A673 (cell line): Measurements from ENCODE around the gene ZNHIT3. TPM values are rescaled to one million over a fixed set of nuclear protein-coding genes. Genes with fewer than 3 reads are reported as not detected.

Experiments
- BruUV-seq: library from RNA; stranded (reverse); fragments of 400-500 nt; replicated peaks from 2 replicates; lab custom pipeline; 2021; lab: Mats Ljungman, UMichigan
- CTCF ChIA-PET: fragments of 300-600 bp; sonication (Branson Sonifier 250); formaldehyde crosslinking; loops from one replicate; lab custom pipeline; 2022; ENCODE audit warnings: antibody characterized with exemption; lab: Charles Lee
- POLR2A ChIA-PET: fragments of 300-600 bp; sonication (Branson Sonifier 250); formaldehyde crosslinking; loops from one replicate; lab custom pipeline; 2022; ENCODE audit warnings: antibody characterized with exemption; ENCODE audit not compliant: low non-redundant PET; lab: Charles Lee
- DNase-seq: peaks from one replicate; pipeline ENCODE4 v3.0.0-alpha.2; 2015; ENCODE audit warnings: low spot score
- H3K27ac ChIP-seq: fragments of 200-600 bp; sonication (generic); 2 replicates; pipeline ENCODE4 v1.5.1; 2016; ENCODE audit warnings: mixed run types, low read depth, mild to moderate bottlenecking, mixed read lengths, antibody characterized with exemption, low read length; ENCODE audit not compliant: poor library complexity, severe bottlenecking
- H3K27me3 ChIP-seq: fragments of 200-600 bp; sonication (generic); replicated peaks from 2 replicates; pipeline ENCODE4 v1.6.1; 2017; ENCODE audit warnings: mixed run types, low read depth, mild to moderate bottlenecking, mixed read lengths, antibody characterized with exemption, low read length; ENCODE audit not compliant: insufficient read depth, poor library complexity
- H3K36me3 ChIP-seq: fragments of 200-600 bp; sonication (generic); 2 replicates; pipeline ENCODE4 v1.6.1; 2016; ENCODE audit warnings: mixed run types, mild to moderate bottlenecking, mixed read lengths, antibody characterized with exemption, low read length; ENCODE audit not compliant: insufficient read depth, poor library complexity, severe bottlenecking
- H3K4me1 ChIP-seq: fragments of 200-600 bp; sonication (generic); 2 replicates; pipeline ENCODE4 v1.6.1; 2017; ENCODE audit warnings: mixed run types, mild to moderate bottlenecking, mixed read lengths, antibody characterized with exemption, low read length; ENCODE audit not compliant: insufficient read depth, poor library complexity, severe bottlenecking
- H3K4me3 ChIP-seq: fragments of 200-600 bp; sonication (generic); 2 replicates; pipeline ENCODE4 v1.5.1; 2016; ENCODE audit warnings: low read depth, mixed run types, mild to moderate bottlenecking, mixed read lengths, low read length; ENCODE audit not compliant: poor library complexity, severe bottlenecking
- H3K9me3 ChIP-seq: fragments of 200-600 bp; sonication (generic); 2 replicates; pipeline ENCODE4 v1.6.1; 2016; ENCODE audit warnings: mixed run types, low read depth, mild to moderate bottlenecking, mixed read lengths, antibody characterized with exemption, low read length; ENCODE audit not compliant: poor library complexity, severe bottlenecking
- CTCF ChIP-seq: fragments of 300-800, 200-600 bp; sonication (generic); conservative IDR thresholded peaks from 2 replicates; pipeline ENCODE4 v1.5.1; 2017; ENCODE audit warnings: low read depth, mild to moderate bottlenecking, antibody characterized with exemption, low read length, moderate library complexity, mixed read lengths
- EZH2 ChIP-seq: fragments of 200-600 bp; sonication (generic); IDR thresholded peaks from 2 replicates; pipeline ENCODE4 v1.6.1; 2017; ENCODE audit warnings: borderline replicate concordance, low read depth, mild to moderate bottlenecking, mixed read lengths, antibody characterized with exemption, low read length; ENCODE audit not compliant: poor library complexity, severe bottlenecking
- intact Hi-C: fragments of 100-400 bp; cut with micrococcal nuclease; formaldehyde crosslinking; loops from one replicate; pipeline ENCODE4 v1.10.0; 2022; ENCODE audit not compliant: unreplicated experiment
- total RNA-seq: library from RNA; stranded (reverse); gene quantifications from 2 replicates; pipeline ENCODE4 v1.2.3, GENCODE V29; 2021

ZNHIT3 gene
- total RNA-seq, 1 experiment from 2014 or later = 35.2 TPM

- BruUV-seq = no TSS peak
- peaks cover 10% of the 10 kb centered on the region for H3K36me3 ChIP-seq
- POLR2A ChIA-PET = no interaction called here
Measured at GRCh38 chr17:36495076-36495578, 8.6 kb downstream of the ZNHIT3 start.

GRCh38 chr17:36496018-36496789 lies 9.7 kb downstream of the ZNHIT3 start:
- H3K4me3 ChIP-seq = no peak overlapping the region
- POLR2A ChIA-PET = no interaction called here
- TF ChIP-seq CTCF = no peak
- TF ChIP-seq EZH2 = no peak
- no peaks in the 10 kb centered on the region for H3K4me1 ChIP-seq
- no peak for DNase-seq
- peaks cover 10% of the 10 kb centered on the region for H3K36me3 ChIP-seq
- CTCF ChIA-PET = no interaction called here
- intact Hi-C loops = no loop called here
- BruUV-seq = no TSS peak
- no peaks in the 10 kb centered on the region for H3K9me3 ChIP-seq
- H3K27ac ChIP-seq = no peak overlapping the region
- H3K27me3 ChIP-seq = no peaks in the 10 kb centered on the region

More at GRCh38 chr17:36495076-36495578, 8.6 kb downstream of the ZNHIT3 start:
- Histone ChIP-seq H3K9me3 (no peaks in the 10 kb centered on the region), H3K4me1 (no peaks in the 10 kb centered on the region), H3K27ac (no peak overlapping the region), H3K4me3 (no peak overlapping the region), H3K27me3 (no peaks in the 10 kb centered on the region)
- no peak for DNase-seq
- no peak for TF ChIP-seq CTCF
- no peak for TF ChIP-seq EZH2
- CTCF ChIA-PET = no interaction called here
- intact Hi-C loops = no loop called here

GRCh38 chr17:36498155-36498554 lies 11.7 kb downstream of the ZNHIT3 start:
- intact Hi-C loops = no loop called here
- peaks cover 7% of the 10 kb centered on the region for H3K36me3 ChIP-seq
- ChIA-PET CTCF (no interaction called here), POLR2A (interaction anchor here (0.5 kb wide), 1 partner anchor 70 kb away, joined by 3 read pairs; no protein-coding TSS in a partner anchor)
- no peak for DNase-seq
- H3K4me1 ChIP-seq = no peaks in the 10 kb centered on the region
- BruUV-seq = no TSS peak
- H3K27me3 ChIP-seq = no peaks in the 10 kb centered on the region
- H3K4me3 ChIP-seq = no peak overlapping the region
- no peak overlapping the region for H3K27ac ChIP-seq
- no peaks in the 10 kb centered on the region for H3K9me3 ChIP-seq
- TF ChIP-seq EZH2 (no peak), CTCF (no peak)
